ENCODE data around the gene MFGE8.

The MFGE8 gene

GRCh38 chr15:88897142-88897455, 16.1 kb downstream of the MFGE8 start:
- peaks cover 32% of the 10 kb centered on the region for H3K36me3 ChIP-seq (ENCODE audit: control insufficient read depth, insufficient read depth, low read length, severe bottlenecking)
- peak overlapping the region; percentile 51 for H3K9ac ChIP-seq (ENCODE audit: low read length)
- DNase-seq (ENCODE audit: low read depth): no peak
- no peaks in the 10 kb centered on the region for H3K27me3 ChIP-seq (replicated peaks; ENCODE audit: control insufficient read depth, insufficient read depth, low read length)
- H3K9me3 ChIP-seq (ENCODE audit: control insufficient read depth, low read length): no peaks in the 10 kb centered on the region
- peaks cover 36% of the 10 kb centered on the region for H3K4me1 ChIP-seq (ENCODE audit: control insufficient read depth, insufficient read depth, low read length)
- H3K4me3 ChIP-seq (ENCODE audit: low read length): peak overlapping the region; percentile 34

DNA sequence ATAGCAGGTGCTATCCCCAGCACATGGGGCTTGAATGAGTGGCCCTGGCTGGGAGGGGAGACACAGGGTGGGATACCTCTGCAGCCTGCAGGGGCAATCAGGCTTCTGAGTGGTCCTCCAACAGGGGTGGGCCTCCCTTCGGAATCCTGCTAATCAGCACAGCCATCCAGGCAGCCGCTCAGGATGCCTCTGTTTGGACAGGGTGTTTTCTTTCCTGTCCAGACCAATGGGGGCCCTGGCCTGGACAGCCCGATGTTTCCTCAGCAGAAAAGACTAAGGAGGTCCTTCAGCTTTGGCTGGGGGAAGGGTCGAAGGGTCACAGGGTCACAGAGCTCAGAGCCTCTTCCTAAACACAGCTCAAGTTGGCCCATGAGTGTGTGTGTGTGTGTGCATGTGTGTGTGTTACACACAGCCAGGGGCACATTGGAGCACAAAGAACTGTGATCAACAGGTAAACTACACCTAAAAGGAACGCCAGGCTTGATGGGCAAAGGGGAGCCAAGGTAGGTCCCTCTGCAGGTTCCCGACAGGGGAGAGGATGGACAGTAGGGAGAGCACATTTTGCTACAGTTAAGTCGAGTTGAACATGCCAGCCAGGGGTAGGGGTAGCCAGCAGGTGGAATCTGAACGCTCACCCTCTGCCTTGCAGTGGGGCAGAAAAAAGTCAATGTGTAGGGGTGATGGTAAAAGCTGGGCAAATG, 16.7 kb downstream of the MFGE8 start:
- Histone ChIP-seq H3K4me3 (ENCODE audit: low read length) (no peak overlapping the region), H3K9ac (ENCODE audit: low read length) (peak overlapping the region; percentile 51), H3K9me3 (ENCODE audit: control insufficient read depth, low read length) (no peaks in the 10 kb centered on the region), H3K27me3 (replicated peaks; ENCODE audit: control insufficient read depth, insufficient read depth, low read length) (no peaks in the 10 kb centered on the region), H3K4me1 (ENCODE audit: control insufficient read depth, insufficient read depth, low read length) (peaks cover 34% of the 10 kb centered on the region), H3K36me3 (ENCODE audit: control insufficient read depth, insufficient read depth, low read length, severe bottlenecking) (peaks cover 26% of the 10 kb centered on the region)
- DNase-seq (ENCODE audit: low read depth): no peak

DNA sequence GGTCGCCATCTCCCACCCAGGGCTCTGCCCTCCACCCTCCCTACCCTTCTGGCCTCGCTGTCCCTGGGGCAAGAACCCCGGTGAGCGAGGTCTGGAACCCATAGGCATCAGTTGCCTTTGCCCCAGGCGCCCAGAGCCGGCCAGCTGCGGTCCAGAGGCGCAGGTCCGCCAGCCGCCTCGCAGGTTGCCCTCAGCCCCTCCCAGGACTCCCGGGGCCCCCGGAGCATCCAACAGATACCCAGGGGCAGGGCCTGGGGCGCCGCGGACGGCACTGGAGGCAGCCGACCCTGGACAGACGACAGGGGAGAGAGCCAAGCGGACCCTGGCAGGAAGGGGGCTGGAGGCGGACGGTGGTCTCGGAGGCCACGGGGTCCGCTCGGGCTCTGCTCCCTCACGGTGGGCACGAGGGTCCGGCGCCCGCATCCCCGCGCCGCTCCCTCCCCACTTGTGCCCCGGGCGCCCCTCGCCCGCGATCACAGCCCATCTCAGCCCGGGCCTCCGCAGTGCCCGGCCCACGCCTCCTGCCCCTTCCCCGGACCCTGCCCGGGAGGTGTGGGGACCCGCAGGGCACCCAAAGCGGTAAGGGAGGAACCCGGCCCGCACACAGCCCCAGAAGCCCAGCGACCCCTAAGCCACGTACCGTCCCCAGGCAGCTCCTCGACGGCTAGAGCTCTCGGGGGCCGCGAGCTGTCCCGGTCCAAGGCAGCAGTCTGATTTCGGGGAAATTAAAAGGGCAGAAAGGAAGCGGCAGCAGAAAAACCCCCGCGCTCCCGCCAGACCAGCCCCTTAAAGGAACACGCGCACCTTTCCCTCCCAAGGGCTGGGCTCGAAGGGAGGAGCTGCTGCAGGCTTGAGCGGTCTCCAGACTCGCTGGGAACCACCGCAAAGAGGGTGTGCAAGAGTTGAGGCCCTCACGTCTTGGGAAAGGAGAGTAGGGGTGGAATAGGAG, 18.1 kb downstream of the MFGE8 start, which contains the start of gene HAPLN3:
Gene HAPLN3, minus strand, starts transcription at position 726 of the 949 bp plus-strand sequence. CDS start 8,246 bp downstream, outside the sequence.
- no peaks in the 10 kb centered on the region for H3K27me3 ChIP-seq (replicated peaks; ENCODE audit: control insufficient read depth, insufficient read depth, low read length)
- DNase-seq (ENCODE audit: low read depth): peak; percentile 60
- H3K9me3 ChIP-seq (ENCODE audit: control insufficient read depth, low read length): no peaks in the 10 kb centered on the region
- peaks cover 14% of the 10 kb centered on the region for H3K36me3 ChIP-seq (ENCODE audit: control insufficient read depth, insufficient read depth, low read length, severe bottlenecking)
- H3K4me1 ChIP-seq (ENCODE audit: control insufficient read depth, insufficient read depth, low read length): peaks cover 28% of the 10 kb centered on the region
- H3K9ac ChIP-seq (ENCODE audit: low read length): peak within 1 kb of the TSS; percentile 81
- H3K4me3 ChIP-seq (ENCODE audit: low read length): peak within 1 kb of the TSS; percentile 79

DNA sequence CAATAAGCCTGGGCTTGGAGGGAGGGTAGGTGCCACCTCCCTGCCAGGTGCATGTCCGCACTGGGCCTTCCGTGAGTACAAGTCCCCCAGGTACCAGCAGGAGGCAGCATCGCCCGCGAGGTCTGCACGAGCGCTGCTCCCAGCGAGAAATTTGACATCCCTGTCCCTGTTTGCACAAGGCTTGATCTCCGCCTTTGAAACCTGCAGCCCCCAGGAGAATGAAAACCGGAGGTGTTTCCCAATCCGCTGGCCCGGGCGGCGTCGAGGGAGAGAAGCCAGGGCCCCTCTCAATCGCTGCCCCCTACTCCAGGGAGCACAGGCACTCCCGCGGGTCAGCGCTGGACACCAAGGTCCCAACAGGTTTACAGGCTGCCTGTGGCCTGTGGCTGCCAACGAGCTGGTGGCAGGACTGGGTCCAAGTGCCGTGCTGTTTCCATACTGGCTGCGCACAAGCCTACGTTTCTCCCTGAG, 18.8 kb downstream of the MFGE8 start:
- Histone ChIP-seq H3K4me3 (ENCODE audit: low read length) (peak overlapping the region; percentile 79), H3K9ac (ENCODE audit: low read length) (peak overlapping the region; percentile 81), H3K9me3 (ENCODE audit: control insufficient read depth, low read length) (no peaks in the 10 kb centered on the region), H3K27me3 (replicated peaks; ENCODE audit: control insufficient read depth, insufficient read depth, low read length) (no peaks in the 10 kb centered on the region), H3K4me1 (ENCODE audit: control insufficient read depth, insufficient read depth, low read length) (peaks cover 29% of the 10 kb centered on the region), H3K36me3 (ENCODE audit: control insufficient read depth, insufficient read depth, low read length, severe bottlenecking) (peaks cover 7% of the 10 kb centered on the region)
- no peak for DNase-seq (ENCODE audit: low read depth)

GRCh38 chr15:88891540-88892254, 21.5 kb downstream of the MFGE8 start:
- Histone ChIP-seq H3K4me1 (ENCODE audit: control insufficient read depth, insufficient read depth, low read length) (peaks cover 15% of the 10 kb centered on the region), H3K27me3 (replicated peaks; ENCODE audit: control insufficient read depth, insufficient read depth, low read length) (no peaks in the 10 kb centered on the region), H3K36me3 (ENCODE audit: control insufficient read depth, insufficient read depth, low read length, severe bottlenecking) (no peaks in the 10 kb centered on the region), H3K9ac (ENCODE audit: low read length) (no peak overlapping the region), H3K9me3 (ENCODE audit: control insufficient read depth, low read length) (no peaks in the 10 kb centered on the region), H3K4me3 (ENCODE audit: low read length) (no peak overlapping the region)
- no peak for DNase-seq (ENCODE audit: low read depth)

DNA sequence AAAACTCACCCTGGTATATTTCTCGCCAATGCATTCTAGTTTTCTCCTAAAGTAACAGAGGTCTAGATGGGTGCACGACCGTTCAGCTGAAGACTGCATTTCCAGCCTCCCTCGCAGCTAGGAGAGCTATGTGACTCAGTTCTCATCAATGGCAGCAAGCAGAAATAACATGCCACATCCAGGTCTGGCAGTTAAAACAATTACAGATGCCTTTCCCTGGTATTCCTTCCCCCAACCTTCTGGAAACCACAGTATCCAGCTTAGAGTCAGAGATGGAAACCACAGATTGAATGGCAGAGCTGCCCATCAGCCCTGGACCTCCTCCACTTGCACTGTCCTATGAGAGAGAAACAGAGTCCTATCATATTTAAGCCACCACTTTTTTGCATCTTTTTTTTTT, 22.7 kb downstream of the MFGE8 start:
- no peaks in the 10 kb centered on the region for H3K27me3 ChIP-seq (replicated peaks; ENCODE audit: control insufficient read depth, insufficient read depth, low read length)
- H3K9me3 ChIP-seq (ENCODE audit: control insufficient read depth, low read length): no peaks in the 10 kb centered on the region
- no peaks in the 10 kb centered on the region for H3K36me3 ChIP-seq (ENCODE audit: control insufficient read depth, insufficient read depth, low read length, severe bottlenecking)
- no peak overlapping the region for H3K9ac ChIP-seq (ENCODE audit: low read length)
- DNase-seq (ENCODE audit: low read depth): no peak
- H3K4me3 ChIP-seq (ENCODE audit: low read length): no peak overlapping the region
- peaks cover 9% of the 10 kb centered on the region for H3K4me1 ChIP-seq (ENCODE audit: control insufficient read depth, insufficient read depth, low read length)

DNA sequence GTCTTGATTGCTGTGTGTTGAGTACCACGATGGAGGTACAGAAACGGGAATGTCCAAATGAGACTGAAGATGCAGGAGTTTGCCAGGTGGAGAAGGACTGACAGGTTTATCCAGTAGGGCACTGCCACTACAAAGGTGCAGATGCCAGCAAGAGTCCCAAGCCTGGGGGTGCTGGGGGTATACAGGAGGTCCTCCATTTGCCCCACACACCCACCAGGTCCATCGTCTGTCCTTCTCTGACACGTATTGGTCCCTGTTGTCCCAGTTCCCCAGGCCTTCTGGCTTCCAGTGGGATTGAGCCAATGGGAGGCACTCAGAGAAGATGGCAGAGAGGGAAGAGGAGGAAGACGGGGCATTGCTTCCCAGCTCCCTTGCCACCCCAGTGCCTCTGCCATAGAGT, 24.5 kb downstream of the MFGE8 start:
- H3K36me3 ChIP-seq (ENCODE audit: control insufficient read depth, insufficient read depth, low read length, severe bottlenecking): peaks cover 7% of the 10 kb centered on the region
- H3K9ac ChIP-seq (ENCODE audit: low read length): no peak overlapping the region
- no peak for DNase-seq (ENCODE audit: low read depth)
- no peaks in the 10 kb centered on the region for H3K9me3 ChIP-seq (ENCODE audit: control insufficient read depth, low read length)
- H3K27me3 ChIP-seq (replicated peaks; ENCODE audit: control insufficient read depth, insufficient read depth, low read length): no peaks in the 10 kb centered on the region
- H3K4me1 ChIP-seq (ENCODE audit: control insufficient read depth, insufficient read depth, low read length): peaks cover 6% of the 10 kb centered on the region
- H3K4me3 ChIP-seq (ENCODE audit: low read length): no peak overlapping the region

GRCh38 chr15:88887068-88887580, 26.1 kb downstream of the MFGE8 start:
- Histone ChIP-seq H3K27me3 (replicated peaks; ENCODE audit: control insufficient read depth, insufficient read depth, low read length) (no peaks in the 10 kb centered on the region), H3K36me3 (ENCODE audit: control insufficient read depth, insufficient read depth, low read length, severe bottlenecking) (peaks cover 13% of the 10 kb centered on the region), H3K9ac (ENCODE audit: low read length) (no peak overlapping the region), H3K4me1 (ENCODE audit: control insufficient read depth, insufficient read depth, low read length) (peaks cover 19% of the 10 kb centered on the region), H3K4me3 (ENCODE audit: low read length) (no peak overlapping the region), H3K9me3 (ENCODE audit: control insufficient read depth, low read length) (no peaks in the 10 kb centered on the region)
- DNase-seq (ENCODE audit: low read depth): no peak

DNA sequence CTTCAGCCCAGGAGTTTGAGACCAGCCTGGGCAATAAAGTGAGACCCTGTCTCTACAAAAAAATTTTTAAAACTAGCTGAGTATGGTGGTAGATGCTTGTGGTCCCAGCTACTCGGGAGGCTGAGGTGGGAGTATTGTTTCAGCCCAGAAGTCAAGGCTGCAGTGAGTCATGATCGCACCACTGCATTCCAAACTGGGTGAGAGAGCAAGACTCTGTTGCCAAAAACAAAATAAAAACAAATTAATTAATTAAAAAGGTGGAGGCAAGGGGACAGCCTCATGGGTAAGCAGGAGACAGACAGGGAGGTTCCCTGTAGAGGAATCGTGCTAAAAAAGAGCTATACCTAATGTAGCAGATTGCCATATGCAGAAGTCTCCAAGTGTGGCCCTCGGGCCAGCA, 30.4 kb downstream of the MFGE8 start:
- DNase-seq (ENCODE audit: low read depth): no peak
- H3K9me3 ChIP-seq (ENCODE audit: control insufficient read depth, low read length): no peaks in the 10 kb centered on the region
- no peak overlapping the region for H3K9ac ChIP-seq (ENCODE audit: low read length)
- H3K27me3 ChIP-seq (replicated peaks; ENCODE audit: control insufficient read depth, insufficient read depth, low read length): no peaks in the 10 kb centered on the region
- H3K36me3 ChIP-seq (ENCODE audit: control insufficient read depth, insufficient read depth, low read length, severe bottlenecking): peaks cover 29% of the 10 kb centered on the region
- H3K4me3 ChIP-seq (ENCODE audit: low read length): no peak overlapping the region
- H3K4me1 ChIP-seq (ENCODE audit: control insufficient read depth, insufficient read depth, low read length): peaks cover 18% of the 10 kb centered on the region

GRCh38 chr15:88881775-88882174, 31.4 kb downstream of the MFGE8 start:
- Histone ChIP-seq H3K4me1 (ENCODE audit: control insufficient read depth, insufficient read depth, low read length) (peaks cover 18% of the 10 kb centered on the region), H3K27me3 (replicated peaks; ENCODE audit: control insufficient read depth, insufficient read depth, low read length) (no peaks in the 10 kb centered on the region), H3K9me3 (ENCODE audit: control insufficient read depth, low read length) (no peaks in the 10 kb centered on the region), H3K9ac (ENCODE audit: low read length) (no peak overlapping the region), H3K36me3 (ENCODE audit: control insufficient read depth, insufficient read depth, low read length, severe bottlenecking) (peaks cover 29% of the 10 kb centered on the region), H3K4me3 (ENCODE audit: low read length) (no peak overlapping the region)
- no peak for DNase-seq (ENCODE audit: low read depth)
